Vagina (tissue), 2 donors: Measurements from ENCODE around the gene RAB37.
A peak's percentile ranks its signal among the peaks of the same experiment; 100 is the strongest.

Experiments
- POLR2A ChIP-seq, 2 donors: fragments of 450-650 bp; IDR thresholded peaks; one replicate each; pipeline ENCODE4 v1.6.1; 2017; ENCODE audit warnings: antibody characterized with exemption in 2 of 2, mild to moderate bottlenecking in 2 of 2, moderate library complexity in 2 of 2
- TF ChIP-seq, protein P1 (sequence below), 3 experiments: fragments of 450-650 bp in 2 of 3; fragments of 200-600 bp in 1 of 3; sonication (generic) in 1 of 3; IDR thresholded peaks; one replicate each; pipeline ENCODE4 v1.5.1; 2017 to 2019; ENCODE audit warnings: antibody characterized with exemption in 3 of 3, mild to moderate bottlenecking in 2 of 3, moderate library complexity in 2 of 3

DNA sequence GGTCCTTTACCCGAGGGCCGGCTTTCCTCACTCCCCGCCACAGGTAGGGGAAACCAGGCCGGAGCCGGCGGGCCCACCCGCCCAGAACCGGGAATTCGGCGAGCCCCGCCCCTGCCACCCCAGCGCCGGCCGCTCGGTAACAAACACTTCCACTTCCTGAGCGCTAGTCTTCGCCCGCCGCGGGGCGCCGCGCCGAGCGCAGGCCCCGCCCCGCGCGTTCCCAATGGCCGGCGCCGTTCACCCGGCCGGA is 11.1 kb downstream of the RAB37 start:
- TF ChIP-seq, protein P1, sequence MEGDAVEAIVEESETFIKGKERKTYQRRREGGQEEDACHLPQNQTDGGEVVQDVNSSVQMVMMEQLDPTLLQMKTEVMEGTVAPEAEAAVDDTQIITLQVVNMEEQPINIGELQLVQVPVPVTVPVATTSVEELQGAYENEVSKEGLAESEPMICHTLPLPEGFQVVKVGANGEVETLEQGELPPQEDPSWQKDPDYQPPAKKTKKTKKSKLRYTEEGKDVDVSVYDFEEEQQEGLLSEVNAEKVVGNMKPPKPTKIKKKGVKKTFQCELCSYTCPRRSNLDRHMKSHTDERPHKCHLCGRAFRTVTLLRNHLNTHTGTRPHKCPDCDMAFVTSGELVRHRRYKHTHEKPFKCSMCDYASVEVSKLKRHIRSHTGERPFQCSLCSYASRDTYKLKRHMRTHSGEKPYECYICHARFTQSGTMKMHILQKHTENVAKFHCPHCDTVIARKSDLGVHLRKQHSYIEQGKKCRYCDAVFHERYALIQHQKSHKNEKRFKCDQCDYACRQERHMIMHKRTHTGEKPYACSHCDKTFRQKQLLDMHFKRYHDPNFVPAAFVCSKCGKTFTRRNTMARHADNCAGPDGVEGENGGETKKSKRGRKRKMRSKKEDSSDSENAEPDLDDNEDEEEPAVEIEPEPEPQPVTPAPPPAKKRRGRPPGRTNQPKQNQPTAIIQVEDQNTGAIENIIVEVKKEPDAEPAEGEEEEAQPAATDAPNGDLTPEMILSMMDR (IDR thresholded peaks at IDR 0.05), result peak in 1 of 3 experiments; percentile 4
- TF ChIP-seq POLR2A (IDR thresholded peaks at IDR 0.05), result no peak
